Muscle layer of duodenum (tissue), 2 donors: ENCODE results near the gene BRSK2.
"Not testable (repeated sequence)": the region's sequence is repeated elsewhere in the genome, so short reads cannot be mapped to it uniquely, and the experiment has no call there.

ENCODE experiments used
- H3K27ac ChIP-seq: one replicate; pipeline ENCODE4 v1.7.0; 2013; ENCODE audit warnings: mild to moderate bottlenecking, low read length
- H3K27me3 ChIP-seq: one replicate; pipeline ENCODE4 v1.7.0; 2013; ENCODE audit warnings: low read depth, mild to moderate bottlenecking, control low read depth, low read length
- H3K36me3 ChIP-seq, 2 donors: one replicate each; pipeline ENCODE4 v1.7.0; 2013; ENCODE audit warnings: low read length in 2 of 2, control low read depth in 1 of 2, mild to moderate bottlenecking in 1 of 2; ENCODE audit not compliant: insufficient read depth in 2 of 2, control insufficient read depth in 1 of 2
- H3K4me1 ChIP-seq, 2 donors: one replicate each; pipeline ENCODE4 v1.7.0; 2013; ENCODE audit warnings: low read length in 2 of 2, mild to moderate bottlenecking in 2 of 2, control low read depth in 1 of 2, moderate library complexity in 1 of 2; ENCODE audit not compliant: insufficient read depth in 2 of 2, control insufficient read depth in 1 of 2
- H3K4me3 ChIP-seq, 2 donors: one replicate each; pipeline ENCODE4 v1.7.0; 2013; ENCODE audit warnings: low read length in 2 of 2, low read depth in 1 of 2, mild to moderate bottlenecking in 1 of 2
- H3K9me3 ChIP-seq, 2 donors: one replicate each; pipeline ENCODE4 v1.7.0; 2013; ENCODE audit warnings: low read length in 2 of 2, control low read depth in 1 of 2, mild to moderate bottlenecking in 1 of 2; ENCODE audit not compliant: control insufficient read depth in 1 of 2
- donor health status: healthy.

Gene BRSK2

GRCh38 chr11:1419811-1420210 is 30.1 kb downstream of the BRSK2 start:
- Histone ChIP-seq H3K36me3 (no peaks in the 10 kb centered on the region), H3K27ac (no peak overlapping the region), H3K9me3 (peaks cover 8 to 38% of the 10 kb centered on the region in 2 donors)

GRCh38 chr11:1421291-1421690 is 31.6 kb downstream of the BRSK2 start:
- Histone ChIP-seq H3K27me3 (no peaks in the 10 kb centered on the region), H3K4me1 (no peaks in the 10 kb centered on the region), H3K9me3 (peaks cover 8 to 35% of the 10 kb centered on the region in 2 donors), H3K27ac (no peak overlapping the region), H3K36me3 (no peaks in the 10 kb centered on the region), H3K4me3 (no peak overlapping the region)

More at GRCh38 chr11:1419811-1420210, 30.1 kb downstream of the BRSK2 start:
- Histone ChIP-seq H3K27me3 (no peaks in the 10 kb centered on the region), H3K4me1 (no peaks in the 10 kb centered on the region), H3K4me3 (no peak overlapping the region)

GRCh38 chr11:1422481-1422880 is 32.7 kb downstream of the BRSK2 start:
- Histone ChIP-seq H3K9me3 (peaks cover 4 to 25% of the 10 kb centered on the region in 2 donors), H3K36me3 (no peaks in the 10 kb centered on the region), H3K27ac (no peak overlapping the region), H3K27me3 (no peaks in the 10 kb centered on the region), H3K4me3 (no peak overlapping the region), H3K4me1 (no peaks in the 10 kb centered on the region)

- H3K27ac ChIP-seq, result no peak overlapping the region
Observed at GRCh38 chr11:1422981-1423380, 33.2 kb downstream of the BRSK2 start.

GRCh38 chr11:1423406-1423805 is 33.7 kb downstream of the BRSK2 start:
- not testable (repeated sequence) for H3K4me1 ChIP-seq

More at GRCh38 chr11:1422981-1423380, 33.2 kb downstream of the BRSK2 start:
- peaks cover 4 to 25% of the 10 kb centered on the region in 2 donors for H3K9me3 ChIP-seq
- no peak overlapping the region for H3K4me3 ChIP-seq
- no peaks in the 10 kb centered on the region for H3K27me3 ChIP-seq
- no peaks in the 10 kb centered on the region for H3K36me3 ChIP-seq
- H3K4me1 ChIP-seq, result no peaks in the 10 kb centered on the region

GRCh38 chr11:1425006-1425405 is 35.3 kb downstream of the BRSK2 start:
- H3K36me3 ChIP-seq, result no peaks in the 10 kb centered on the region
- no peak overlapping the region for H3K27ac ChIP-seq
- no peaks in the 10 kb centered on the region for H3K4me1 ChIP-seq
- H3K27me3 ChIP-seq, result no peaks in the 10 kb centered on the region
- no peak overlapping the region for H3K4me3 ChIP-seq
- H3K9me3 ChIP-seq, result peaks cover 0 to 5% of the 10 kb centered on the region in 2 donors

More at GRCh38 chr11:1423406-1423805, 33.7 kb downstream of the BRSK2 start:
- H3K4me3 ChIP-seq, H3K27me3 ChIP-seq, H3K27ac ChIP-seq, H3K36me3 ChIP-seq: not testable (repeated sequence)
- peaks cover 3 to 20% of the 10 kb centered on the region in 2 donors for H3K9me3 ChIP-seq

GRCh38 chr11:1425439-1425838 is 35.7 kb downstream of the BRSK2 start:
- H3K4me3 ChIP-seq, result no peak overlapping the region
- no peaks in the 10 kb centered on the region for H3K36me3 ChIP-seq
- peaks cover 0 to 2% of the 10 kb centered on the region in 2 donors for H3K9me3 ChIP-seq
- no peaks in the 10 kb centered on the region for H3K4me1 ChIP-seq
- no peaks in the 10 kb centered on the region for H3K27me3 ChIP-seq
- H3K27ac ChIP-seq, result no peak overlapping the region

- Histone ChIP-seq H3K4me1 (no peaks in the 10 kb centered on the region), H3K27me3 (no peaks in the 10 kb centered on the region), H3K27ac (no peak overlapping the region), H3K4me3 (no peak overlapping the region), H3K9me3 (no peaks in the 10 kb centered on the region), H3K36me3 (no peaks in the 10 kb centered on the region)
Observed at GRCh38 chr11:1428762-1429316, 39.1 kb downstream of the BRSK2 start.

- Histone ChIP-seq H3K36me3 (no peaks in the 10 kb centered on the region), H3K9me3 (no peaks in the 10 kb centered on the region), H3K27ac (no peak overlapping the region), H3K4me3 (no peak overlapping the region), H3K27me3 (no peaks in the 10 kb centered on the region), H3K4me1 (peaks cover 0 to 2% of the 10 kb centered on the region in 2 donors)
Observed at GRCh38 chr11:1433568-1433967, 43.8 kb downstream of the BRSK2 start.

- no peaks in the 10 kb centered on the region for H3K9me3 ChIP-seq
- H3K4me1 ChIP-seq, result peaks cover 0 to 2% of the 10 kb centered on the region in 2 donors
- H3K27ac ChIP-seq, result no peak overlapping the region
- no peaks in the 10 kb centered on the region for H3K27me3 ChIP-seq
- H3K36me3 ChIP-seq, result no peaks in the 10 kb centered on the region
- no peak overlapping the region for H3K4me3 ChIP-seq
Observed at GRCh38 chr11:1433977-1434640, 44.4 kb downstream of the BRSK2 start.

GRCh38 chr11:1435479-1435819 is 45.7 kb downstream of the BRSK2 start:
- not testable (repeated sequence) for H3K4me3 ChIP-seq

More at GRCh38 chr11:1435479-1435819, 45.7 kb downstream of the BRSK2 start:
- not testable (repeated sequence) for H3K9me3 ChIP-seq, H3K4me1 ChIP-seq, H3K27ac ChIP-seq, H3K36me3 ChIP-seq, H3K27me3 ChIP-seq
